Measurements from ENCODE around the gene TTBK1.

Gene TTBK1

GRCh38 chr6:43303751-43304331 is 60.6 kb downstream of the TTBK1 start:
- TF ChIP-seq GABPA (IDR thresholded peaks at IDR 0.05; ENCODE audit: low read depth) (no peak), SPI1 (IDR thresholded peaks at IDR 0.05; ENCODE audit: borderline replicate concordance, low read depth) (no peak), POLR2AphosphoS5 (IDR thresholded peaks at IDR 0.05; ENCODE audit: low read depth) (no peak)
- TF ChIP-seq, protein P1, sequence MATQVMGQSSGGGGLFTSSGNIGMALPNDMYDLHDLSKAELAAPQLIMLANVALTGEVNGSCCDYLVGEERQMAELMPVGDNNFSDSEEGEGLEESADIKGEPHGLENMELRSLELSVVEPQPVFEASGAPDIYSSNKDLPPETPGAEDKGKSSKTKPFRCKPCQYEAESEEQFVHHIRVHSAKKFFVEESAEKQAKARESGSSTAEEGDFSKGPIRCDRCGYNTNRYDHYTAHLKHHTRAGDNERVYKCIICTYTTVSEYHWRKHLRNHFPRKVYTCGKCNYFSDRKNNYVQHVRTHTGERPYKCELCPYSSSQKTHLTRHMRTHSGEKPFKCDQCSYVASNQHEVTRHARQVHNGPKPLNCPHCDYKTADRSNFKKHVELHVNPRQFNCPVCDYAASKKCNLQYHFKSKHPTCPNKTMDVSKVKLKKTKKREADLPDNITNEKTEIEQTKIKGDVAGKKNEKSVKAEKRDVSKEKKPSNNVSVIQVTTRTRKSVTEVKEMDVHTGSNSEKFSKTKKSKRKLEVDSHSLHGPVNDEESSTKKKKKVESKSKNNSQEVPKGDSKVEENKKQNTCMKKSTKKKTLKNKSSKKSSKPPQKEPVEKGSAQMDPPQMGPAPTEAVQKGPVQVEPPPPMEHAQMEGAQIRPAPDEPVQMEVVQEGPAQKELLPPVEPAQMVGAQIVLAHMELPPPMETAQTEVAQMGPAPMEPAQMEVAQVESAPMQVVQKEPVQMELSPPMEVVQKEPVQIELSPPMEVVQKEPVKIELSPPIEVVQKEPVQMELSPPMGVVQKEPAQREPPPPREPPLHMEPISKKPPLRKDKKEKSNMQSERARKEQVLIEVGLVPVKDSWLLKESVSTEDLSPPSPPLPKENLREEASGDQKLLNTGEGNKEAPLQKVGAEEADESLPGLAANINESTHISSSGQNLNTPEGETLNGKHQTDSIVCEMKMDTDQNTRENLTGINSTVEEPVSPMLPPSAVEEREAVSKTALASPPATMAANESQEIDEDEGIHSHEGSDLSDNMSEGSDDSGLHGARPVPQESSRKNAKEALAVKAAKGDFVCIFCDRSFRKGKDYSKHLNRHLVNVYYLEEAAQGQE (IDR thresholded peaks at IDR 0.05; ENCODE audit: insufficient replicate concordance, low read depth) = no peak
- TF ChIP-seq, protein P2, sequence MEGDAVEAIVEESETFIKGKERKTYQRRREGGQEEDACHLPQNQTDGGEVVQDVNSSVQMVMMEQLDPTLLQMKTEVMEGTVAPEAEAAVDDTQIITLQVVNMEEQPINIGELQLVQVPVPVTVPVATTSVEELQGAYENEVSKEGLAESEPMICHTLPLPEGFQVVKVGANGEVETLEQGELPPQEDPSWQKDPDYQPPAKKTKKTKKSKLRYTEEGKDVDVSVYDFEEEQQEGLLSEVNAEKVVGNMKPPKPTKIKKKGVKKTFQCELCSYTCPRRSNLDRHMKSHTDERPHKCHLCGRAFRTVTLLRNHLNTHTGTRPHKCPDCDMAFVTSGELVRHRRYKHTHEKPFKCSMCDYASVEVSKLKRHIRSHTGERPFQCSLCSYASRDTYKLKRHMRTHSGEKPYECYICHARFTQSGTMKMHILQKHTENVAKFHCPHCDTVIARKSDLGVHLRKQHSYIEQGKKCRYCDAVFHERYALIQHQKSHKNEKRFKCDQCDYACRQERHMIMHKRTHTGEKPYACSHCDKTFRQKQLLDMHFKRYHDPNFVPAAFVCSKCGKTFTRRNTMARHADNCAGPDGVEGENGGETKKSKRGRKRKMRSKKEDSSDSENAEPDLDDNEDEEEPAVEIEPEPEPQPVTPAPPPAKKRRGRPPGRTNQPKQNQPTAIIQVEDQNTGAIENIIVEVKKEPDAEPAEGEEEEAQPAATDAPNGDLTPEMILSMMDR (IDR thresholded peaks at IDR 0.05; ENCODE audit: insufficient read depth, low read length) = no peak
- Histone ChIP-seq H3K27me3 (ENCODE audit: insufficient read depth, poor library complexity, severe bottlenecking) (peaks cover 3% of the 10 kb centered on the region), H3K4me3 (replicated peaks; ENCODE audit: insufficient read depth, low read length) (no peak overlapping the region), H3K27ac (replicated peaks) (no peak overlapping the region)
- DNase-seq (ENCODE audit: low read depth in 1 of 2, low spot score in 1 of 2) = no peak

DNA sequence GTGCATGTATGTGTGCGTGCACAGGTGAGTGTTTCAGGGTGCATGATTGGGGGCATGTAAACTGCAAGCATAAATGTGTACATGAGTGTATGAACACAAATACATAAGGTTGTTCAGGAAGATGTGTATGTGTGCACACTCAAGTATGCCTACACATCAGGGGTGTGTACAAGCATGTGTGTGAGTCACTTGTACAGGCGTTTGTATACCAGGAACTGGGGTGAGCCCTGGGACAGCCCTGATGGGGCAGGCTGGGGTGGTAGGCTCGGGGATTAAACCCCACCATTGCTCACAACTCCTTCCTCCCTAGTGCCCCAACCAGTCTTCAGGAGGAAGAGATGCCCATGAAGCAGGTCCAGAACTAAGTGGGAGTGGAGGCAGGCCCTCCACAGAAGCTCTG is 61.1 kb downstream of the TTBK1 start:
- no peak for DNase-seq (ENCODE audit: low read depth in 1 of 2, low spot score in 1 of 2)
- H3K27me3 ChIP-seq (ENCODE audit: insufficient read depth, poor library complexity, severe bottlenecking) = peaks cover 2% of the 10 kb centered on the region
- TF ChIP-seq, protein P2 (IDR thresholded peaks at IDR 0.05; ENCODE audit: insufficient read depth, low read length) = no peak
- no peak for TF ChIP-seq GABPA (IDR thresholded peaks at IDR 0.05; ENCODE audit: low read depth)
- TF ChIP-seq, protein P1 (IDR thresholded peaks at IDR 0.05; ENCODE audit: insufficient replicate concordance, low read depth) = no peak
- TF ChIP-seq POLR2AphosphoS5 (IDR thresholded peaks at IDR 0.05; ENCODE audit: low read depth) = no peak
- TF ChIP-seq SPI1 (IDR thresholded peaks at IDR 0.05; ENCODE audit: borderline replicate concordance, low read depth) = no peak
- no peak overlapping the region for H3K4me3 ChIP-seq (replicated peaks; ENCODE audit: insufficient read depth, low read length)
- no peak overlapping the region for H3K27ac ChIP-seq (replicated peaks)

- Histone ChIP-seq H3K27me3 (ENCODE audit: insufficient read depth, poor library complexity, severe bottlenecking) (peaks cover under 1% of the 10 kb centered on the region), H3K27ac (replicated peaks) (no peak overlapping the region), H3K4me3 (replicated peaks; ENCODE audit: insufficient read depth, low read length) (no peak overlapping the region)
- TF ChIP-seq POLR2AphosphoS5 (IDR thresholded peaks at IDR 0.05; ENCODE audit: low read depth) (no peak), SPI1 (IDR thresholded peaks at IDR 0.05; ENCODE audit: borderline replicate concordance, low read depth) (no peak), GABPA (IDR thresholded peaks at IDR 0.05; ENCODE audit: low read depth) (no peak)
- TF ChIP-seq, protein P2 (IDR thresholded peaks at IDR 0.05; ENCODE audit: insufficient read depth, low read length) = no peak
- TF ChIP-seq, protein P1 (IDR thresholded peaks at IDR 0.05; ENCODE audit: insufficient replicate concordance, low read depth) = no peak
- no peak for DNase-seq (ENCODE audit: low read depth in 1 of 2, low spot score in 1 of 2)
Measured at GRCh38 chr6:43304882-43305281, 61.6 kb downstream of the TTBK1 start.
